Uterus (tissue), 4 donors: ENCODE measurements around the gene COL15A1. TPM values are rescaled to one million over a fixed set of nuclear protein-coding genes. Genes with fewer than 3 reads are reported as not detected.
A peak's percentile ranks its signal among the peaks of the same experiment; 100 is the strongest.

ENCODE experiments used
- DNase-seq, 2 donors: peaks; one replicate each; pipeline ENCODE4 v3.0.0-alpha.2; 2019 to 2020
- H3K27ac ChIP-seq, 2 donors: fragments of 200-600 bp; sonication (generic); 1 replicate in 1 of 2; 2 replicates in 1 of 2; pipeline ENCODE4 v1.5.1; 2016 to 2018
- H3K27me3 ChIP-seq, 2 donors: fragments of 200-600 bp; sonication (generic); one replicate each; pipeline ENCODE4 v1.5.1; 2018 to 2019; ENCODE audit warnings: control low read depth in 1 of 2
- H3K36me3 ChIP-seq, 2 donors: fragments of 200-600 bp; sonication (generic); one replicate each; pipeline ENCODE4 v1.5.1; 2019; ENCODE audit warnings: control low read depth in 1 of 2
- H3K4me1 ChIP-seq, 2 donors: fragments of 200-600 bp; sonication (generic); one replicate each; pipeline ENCODE4 v1.5.1; 2018 to 2019; ENCODE audit warnings: control low read depth in 1 of 2
- H3K4me3 ChIP-seq, 2 donors: fragments of 200-600 bp; sonication (generic); 1 replicate in 1 of 2; 2 replicates in 1 of 2; pipeline ENCODE4 v1.5.1; 2018 to 2019; ENCODE audit warnings: mild to moderate bottlenecking in 1 of 2
- H3K9me3 ChIP-seq, 2 donors: fragments of 200-600 bp; sonication (generic); one replicate each; pipeline ENCODE4 v1.5.1; 2019; ENCODE audit warnings: control low read depth in 1 of 2
- POLR2A ChIP-seq, 2 donors: fragments of 450-650 bp; IDR thresholded peaks; one replicate each; pipeline ENCODE4 v1.6.1; 2016; ENCODE audit warnings: antibody characterized with exemption in 2 of 2, mild to moderate bottlenecking in 1 of 2, moderate library complexity in 1 of 2
- intact Hi-C: fragments of 100-400 bp; cut with DNase I; formaldehyde crosslinking; loops from one replicate; pipeline ENCODE4 v1.15.1; 2023; ENCODE audit warnings: low total_unique reads
- total RNA-seq, 4 donors: library from RNA; depleted of rRNA in 3 of 4; stranded (reverse); fragments of >200 nt in 3 of 4; gene quantifications; one replicate each; pipeline versions ENCODE4 v1.1.0 to v1.2.4, GENCODE V29; 2014 to 2023
- TF ChIP-seq, protein P1 (sequence below), 4 experiments: fragments of 200-600 bp in 2 of 4; fragments of 450-650 bp in 2 of 4; sonication (generic) in 2 of 4; IDR thresholded peaks; one replicate each; pipeline ENCODE4 v1.5.1; 2016 to 2019; ENCODE audit warnings: antibody characterized with exemption in 4 of 4, mild to moderate bottlenecking in 2 of 4, moderate library complexity in 1 of 4
- donor health status: DM: yes; HTN: yes; CAD: no.

The COL15A1 gene
- total RNA-seq, 4 donors from 2014 or later, result 20.3 to 160 (median 50.4) TPM

DNA sequence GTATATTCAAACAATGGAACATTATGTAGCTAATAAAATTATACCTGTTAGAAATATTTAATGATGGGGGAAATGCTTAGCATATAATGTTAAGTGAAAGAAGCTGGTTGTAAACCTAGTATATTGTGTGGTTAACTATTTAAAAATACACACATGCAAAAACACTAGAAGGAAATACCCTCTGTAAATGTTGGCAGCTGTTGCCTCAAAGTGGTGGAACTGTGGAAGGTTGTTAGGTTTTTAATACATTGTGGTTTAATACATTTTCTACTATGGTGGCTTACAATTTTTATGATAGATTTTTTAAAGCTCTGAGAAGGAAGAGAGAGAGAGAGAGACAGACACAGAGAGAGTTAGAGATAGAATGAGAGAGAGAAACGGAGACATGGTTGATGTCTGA lies 74.9 kb downstream of the COL15A1 start:
- intact Hi-C loops, result no loop called here
- DNase-seq, result no peak
- Histone ChIP-seq H3K36me3 (no peaks in the 10 kb centered on the region), H3K27me3 (no peaks in the 10 kb centered on the region), H3K4me1 (no peaks in the 10 kb centered on the region), H3K9me3 (no peaks in the 10 kb centered on the region), H3K27ac (peak overlapping the region; percentile 73 to 84), H3K4me3 (no peak overlapping the region)
- no peak for TF ChIP-seq POLR2A (IDR thresholded peaks at IDR 0.05)
- TF ChIP-seq, protein P1, sequence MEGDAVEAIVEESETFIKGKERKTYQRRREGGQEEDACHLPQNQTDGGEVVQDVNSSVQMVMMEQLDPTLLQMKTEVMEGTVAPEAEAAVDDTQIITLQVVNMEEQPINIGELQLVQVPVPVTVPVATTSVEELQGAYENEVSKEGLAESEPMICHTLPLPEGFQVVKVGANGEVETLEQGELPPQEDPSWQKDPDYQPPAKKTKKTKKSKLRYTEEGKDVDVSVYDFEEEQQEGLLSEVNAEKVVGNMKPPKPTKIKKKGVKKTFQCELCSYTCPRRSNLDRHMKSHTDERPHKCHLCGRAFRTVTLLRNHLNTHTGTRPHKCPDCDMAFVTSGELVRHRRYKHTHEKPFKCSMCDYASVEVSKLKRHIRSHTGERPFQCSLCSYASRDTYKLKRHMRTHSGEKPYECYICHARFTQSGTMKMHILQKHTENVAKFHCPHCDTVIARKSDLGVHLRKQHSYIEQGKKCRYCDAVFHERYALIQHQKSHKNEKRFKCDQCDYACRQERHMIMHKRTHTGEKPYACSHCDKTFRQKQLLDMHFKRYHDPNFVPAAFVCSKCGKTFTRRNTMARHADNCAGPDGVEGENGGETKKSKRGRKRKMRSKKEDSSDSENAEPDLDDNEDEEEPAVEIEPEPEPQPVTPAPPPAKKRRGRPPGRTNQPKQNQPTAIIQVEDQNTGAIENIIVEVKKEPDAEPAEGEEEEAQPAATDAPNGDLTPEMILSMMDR (IDR thresholded peaks at IDR 0.05), result no peak

DNA sequence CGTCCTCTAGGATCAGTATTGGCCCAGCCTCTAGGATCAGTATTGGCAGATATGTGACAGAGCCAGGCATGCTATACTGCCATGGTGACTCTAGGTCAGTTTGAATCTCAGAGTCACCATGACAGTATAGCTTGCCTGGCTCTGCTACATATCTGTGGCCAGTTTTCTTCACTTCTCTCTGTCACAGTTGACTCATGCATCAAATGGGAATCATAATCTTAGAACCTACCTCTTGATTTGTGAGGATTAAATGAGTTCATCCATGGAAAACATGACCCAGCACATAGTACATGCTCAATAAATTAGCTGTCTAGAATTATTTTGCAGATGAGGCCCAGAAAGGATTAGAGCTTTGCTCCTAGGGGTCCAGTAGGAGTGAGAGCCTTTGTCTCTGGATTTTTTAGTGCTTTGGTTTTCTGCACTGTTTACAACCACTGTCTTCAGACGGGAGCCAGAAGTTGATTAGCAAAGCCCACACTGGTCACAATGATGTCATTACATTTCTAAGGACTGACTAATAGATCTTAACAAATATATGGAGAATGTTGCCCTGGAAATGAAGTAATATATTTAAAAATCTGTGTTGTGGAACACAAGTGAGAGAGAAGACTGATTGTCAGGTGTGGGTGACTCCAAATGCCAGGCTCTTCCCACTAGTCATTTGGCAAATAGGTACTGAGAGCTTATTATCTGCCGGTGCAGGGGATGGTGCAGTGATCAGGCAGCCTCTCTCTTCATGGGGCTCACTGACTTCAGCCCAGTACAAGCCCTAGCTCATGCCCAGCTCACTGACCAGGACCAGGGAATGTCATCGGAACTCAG lies 76.0 kb downstream of the COL15A1 start:
- H3K4me3 ChIP-seq, result no peak overlapping the region
- no peaks in the 10 kb centered on the region for H3K27me3 ChIP-seq
- peak in 1 of 2 donors; percentile 35 for DNase-seq
- TF ChIP-seq, protein P1 (IDR thresholded peaks at IDR 0.05), result no peak
- TF ChIP-seq POLR2A (IDR thresholded peaks at IDR 0.05), result no peak
- H3K9me3 ChIP-seq, result no peaks in the 10 kb centered on the region
- no peaks in the 10 kb centered on the region for H3K36me3 ChIP-seq
- no peaks in the 10 kb centered on the region for H3K4me1 ChIP-seq
- intact Hi-C loops, result no loop called here
- H3K27ac ChIP-seq, result peak overlapping the region; percentile 73 to 84

DNA sequence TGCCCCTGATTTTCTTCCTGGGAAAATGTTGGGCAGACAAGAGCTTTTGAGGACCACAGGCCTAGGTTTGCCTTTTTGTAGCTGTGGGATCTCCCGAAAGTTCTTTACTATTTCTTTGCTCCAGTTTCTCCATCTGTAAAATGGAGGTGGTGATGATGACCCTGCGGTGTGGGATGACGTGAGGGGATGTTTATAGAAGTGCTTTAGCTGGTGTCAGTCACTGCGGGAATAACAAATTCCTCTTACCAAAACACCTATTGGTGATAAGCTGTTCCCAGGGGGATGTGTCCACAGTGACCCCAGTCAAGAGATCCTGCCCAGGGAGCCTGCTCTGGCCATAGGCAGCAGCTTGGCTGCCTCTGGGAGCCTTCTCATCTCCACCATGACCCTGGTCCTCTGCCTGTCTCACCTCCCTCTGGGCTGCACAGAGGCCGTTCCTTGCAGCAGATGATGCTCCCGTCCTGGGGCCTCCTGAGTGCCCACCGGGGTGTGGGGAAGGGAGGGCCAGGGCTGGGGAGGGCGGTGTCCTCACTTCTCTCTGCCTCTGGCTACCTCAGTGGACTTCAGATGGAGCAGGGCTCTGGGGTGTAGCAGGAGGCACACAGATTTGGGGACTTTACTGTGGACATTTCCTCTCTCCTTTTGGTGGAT lies 77.2 kb downstream of the COL15A1 start:
- no peaks in the 10 kb centered on the region for H3K27me3 ChIP-seq
- DNase-seq, result no peak
- peak overlapping the region; percentile 73 to 84 for H3K27ac ChIP-seq
- H3K9me3 ChIP-seq, result no peaks in the 10 kb centered on the region
- intact Hi-C loops, result no loop called here
- no peaks in the 10 kb centered on the region for H3K4me1 ChIP-seq
- TF ChIP-seq POLR2A (IDR thresholded peaks at IDR 0.05), result no peak
- no peaks in the 10 kb centered on the region for H3K36me3 ChIP-seq
- no peak overlapping the region for H3K4me3 ChIP-seq

DNA sequence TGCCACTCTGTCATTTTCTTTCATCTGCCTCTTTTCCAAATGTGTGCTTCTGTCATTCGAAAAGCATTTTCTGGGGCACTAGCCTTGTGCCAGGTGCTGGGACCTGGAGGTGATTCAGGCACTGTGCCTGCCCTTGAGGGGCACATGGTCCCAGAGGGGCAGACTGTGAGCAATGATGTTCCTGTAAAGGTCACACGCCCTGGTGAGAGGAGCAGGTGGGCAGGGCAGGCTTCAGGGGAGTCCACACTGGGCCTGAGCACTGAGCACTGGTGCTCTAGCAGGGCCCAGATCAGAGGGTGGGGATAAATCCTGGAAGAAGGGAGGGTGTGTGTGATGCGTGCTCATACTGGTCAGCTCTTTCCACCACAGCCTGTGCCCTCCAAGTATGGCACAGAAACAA lies 77.8 kb downstream of the COL15A1 start:
- H3K4me1 ChIP-seq, result no peaks in the 10 kb centered on the region
- peak overlapping the region; percentile 73 to 84 for H3K27ac ChIP-seq
- DNase-seq, result no peak
- H3K36me3 ChIP-seq, result no peaks in the 10 kb centered on the region
- no peak for TF ChIP-seq POLR2A (IDR thresholded peaks at IDR 0.05)
- TF ChIP-seq, protein P1 (IDR thresholded peaks at IDR 0.05), result no peak
- no peaks in the 10 kb centered on the region for H3K27me3 ChIP-seq
- H3K9me3 ChIP-seq, result no peaks in the 10 kb centered on the region
- intact Hi-C loops, result no loop called here
- no peak overlapping the region for H3K4me3 ChIP-seq

DNA sequence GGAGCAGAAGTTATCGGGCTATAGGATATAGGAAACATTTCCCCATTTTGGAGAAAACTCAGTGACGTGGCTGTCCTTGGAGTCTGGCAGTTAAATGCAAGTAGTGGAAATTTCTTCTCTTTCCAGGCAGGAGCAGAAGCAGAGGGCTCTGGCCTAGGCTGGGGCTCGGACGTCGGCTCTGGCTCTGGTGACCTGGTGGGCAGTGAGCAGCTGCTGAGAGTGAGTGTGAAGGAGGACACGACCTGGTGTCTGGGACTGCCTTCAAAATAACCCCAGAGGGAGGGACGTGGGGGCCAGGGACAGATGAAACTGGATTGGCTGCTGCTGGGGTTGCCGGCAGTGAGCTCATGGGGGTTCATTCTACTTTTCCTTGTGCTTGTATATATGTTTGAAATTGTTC lies 79.5 kb downstream of the COL15A1 start:
- Histone ChIP-seq H3K4me1 (no peaks in the 10 kb centered on the region), H3K4me3 (no peak overlapping the region), H3K27ac (peak overlapping the region in 1 of 2 donors; percentile 40), H3K9me3 (no peaks in the 10 kb centered on the region), H3K36me3 (no peaks in the 10 kb centered on the region), H3K27me3 (no peaks in the 10 kb centered on the region)
- no peak for DNase-seq
- TF ChIP-seq, protein P1 (IDR thresholded peaks at IDR 0.05), result no peak
- no peak for TF ChIP-seq POLR2A (IDR thresholded peaks at IDR 0.05)
- intact Hi-C loops, result no loop called here
